Smooth muscle cell (in vitro differentiated cells): ENCODE results near the gene HMX2. TPM values are rescaled to one million over a fixed set of nuclear protein-coding genes. Genes with fewer than 3 reads are reported as not detected.

Source experiments
- DNase-seq: peaks from one replicate; lab custom pipeline; 2025; ENCODE audit not compliant: unreplicated experiment; lab: John Stamatoyannopoulos, UW
- H2AFZ ChIP-seq: fragments of 200-600 bp; sonication (generic); 2 replicates; pipeline ENCODE4 v1.6.0; 2016; ENCODE audit warnings: antibody characterized with exemption, low read depth, mild to moderate bottlenecking
- H3F3A ChIP-seq: fragments of 200-600 bp; sonication (generic); 2 replicates; pipeline ENCODE4 v1.6.0; 2017; ENCODE audit warnings: antibody characterized with exemption, low read depth
- H3K27ac ChIP-seq: fragments of 200-600 bp; sonication (generic); 2 replicates; pipeline ENCODE4 v1.5.1; 2016; ENCODE audit warnings: low read depth, mild to moderate bottlenecking
- H3K27me3 ChIP-seq: fragments of 200-600 bp; sonication (generic); 2 replicates; pipeline ENCODE4 v1.6.1; 2016; ENCODE audit warnings: low read depth, mild to moderate bottlenecking
- H3K36me3 ChIP-seq: fragments of 200-600 bp; sonication (generic); 2 replicates; pipeline ENCODE4 v1.5.1; 2016; ENCODE audit warnings: low read depth
- H3K4me1 ChIP-seq: fragments of 200-600 bp; sonication (generic); 2 replicates; pipeline ENCODE4 v1.5.1; 2016; ENCODE audit warnings: low read depth
- H3K4me2 ChIP-seq: fragments of 200-600 bp; sonication (generic); 2 replicates; pipeline ENCODE4 v1.6.0; 2016; ENCODE audit warnings: mild to moderate bottlenecking
- H3K4me3 ChIP-seq: fragments of 200-600 bp; sonication (generic); 2 replicates; pipeline ENCODE4 v1.5.1; 2016; ENCODE audit warnings: mild to moderate bottlenecking
- H3K79me2 ChIP-seq: fragments of 200-600 bp; sonication (generic); 2 replicates; pipeline ENCODE4 v1.6.0; 2016; ENCODE audit warnings: low read depth, mild to moderate bottlenecking
- H3K9ac ChIP-seq: fragments of 200-600 bp; sonication (generic); 2 replicates; pipeline ENCODE4 v1.6.0; 2016; ENCODE audit warnings: low read depth
- H3K9me3 ChIP-seq: fragments of 200-600 bp; sonication (generic); replicated peaks from 2 replicates; pipeline ENCODE4 v1.5.1; 2016; ENCODE audit warnings: low read depth
- H4K20me1 ChIP-seq: fragments of 200-600 bp; sonication (generic); 2 replicates; pipeline ENCODE4 v1.6.0; 2016; ENCODE audit warnings: low read depth
- CTCF ChIP-seq: fragments of 200-600 bp; sonication (generic); IDR thresholded peaks from 2 replicates; pipeline ENCODE4 v1.5.1; 2017; ENCODE audit warnings: borderline replicate concordance, mild to moderate bottlenecking, antibody characterized with exemption; ENCODE audit not compliant: insufficient read depth, poor library complexity, severe bottlenecking
- WGBS: methylation state at CpG from one replicate; pipeline ENCODE4 v1.1.7; 2016; ENCODE audit warnings: low lambda C conversion rate; 5-methylcytosine and 5-hydroxymethylcytosine counted together
- polyA plus RNA-seq: library from polyadenylated mRNA; unstranded; fragments of >200 nt; fragmentation: Nextera tagmentation; extraction: Ambion mirVana; gene quantifications from 2 replicates; pipeline ENCODE4 v1.2.1, GENCODE V29; 2016
- total RNA-seq: library from RNA; depleted of rRNA; stranded (reverse); fragments of >200 nt; gene quantifications from 2 replicates; pipeline ENCODE4 v1.2.3, GENCODE V29; 2014

HMX2 gene
- total and polyA plus RNA-seq, 2 experiments from 2014 or later, result not detected

GRCh38 chr10:123160311-123160980 is 12.5 kb downstream of the HMX2 start:
- Histone ChIP-seq H3K27ac (no peak overlapping the region), H3K9ac (no peak overlapping the region), H3F3A (no peaks in the 10 kb centered on the region), H3K4me1 (peaks cover 8% of the 10 kb centered on the region), H3K4me3 (no peak overlapping the region), H3K27me3 (no peaks in the 10 kb centered on the region), H4K20me1 (peaks cover 86% of the 10 kb centered on the region), H3K4me2 (no peak overlapping the region), H3K9me3 (no peaks in the 10 kb centered on the region), H2AFZ (no peak overlapping the region), H3K79me2 (peaks cover 57% of the 10 kb centered on the region), H3K36me3 (peaks cover 39% of the 10 kb centered on the region)
- no peak for DNase-seq
- 96% methylated on average over 11 of the region's 11 CpGs for WGBS
- no peak for TF ChIP-seq CTCF

- no peaks in the 10 kb centered on the region for H3F3A ChIP-seq
- H3K27ac ChIP-seq, result no peak overlapping the region
- no peak for TF ChIP-seq CTCF
- H3K9ac ChIP-seq, result no peak overlapping the region
- no peak overlapping the region for H3K4me2 ChIP-seq
- H3K4me3 ChIP-seq, result no peak overlapping the region
- peaks cover 31% of the 10 kb centered on the region for H3K36me3 ChIP-seq
- H2AFZ ChIP-seq, result no peak overlapping the region
- no peaks in the 10 kb centered on the region for H3K4me1 ChIP-seq
- 98% methylated on average over 2 of the region's 2 CpGs for WGBS
- peaks cover 19% of the 10 kb centered on the region for H3K79me2 ChIP-seq
- no peak for DNase-seq
- peaks cover 65% of the 10 kb centered on the region for H4K20me1 ChIP-seq
- H3K9me3 ChIP-seq, result no peaks in the 10 kb centered on the region
- no peaks in the 10 kb centered on the region for H3K27me3 ChIP-seq
Observed at GRCh38 chr10:123164319-123164718, 16.4 kb downstream of the HMX2 start.

- Histone ChIP-seq H4K20me1 (peaks cover 52% of the 10 kb centered on the region), H3K9me3 (no peaks in the 10 kb centered on the region), H3K4me1 (no peaks in the 10 kb centered on the region), H3K27me3 (no peaks in the 10 kb centered on the region), H3K36me3 (peaks cover 31% of the 10 kb centered on the region), H3K79me2 (peaks cover 8% of the 10 kb centered on the region), H3K4me3 (no peak overlapping the region), H3K4me2 (no peak overlapping the region), H3F3A (no peaks in the 10 kb centered on the region), H3K27ac (no peak overlapping the region), H2AFZ (no peak overlapping the region), H3K9ac (no peak overlapping the region)
- DNase-seq, result no peak
- WGBS, result 92% methylated on average over 4 of the region's 4 CpGs
- no peak for TF ChIP-seq CTCF
Observed at GRCh38 chr10:123165445-123166072, 17.6 kb downstream of the HMX2 start.
